GM12865 (cell line): Measurements from ENCODE around the gene MED16.

ENCODE experiments used
- DNase-seq: peaks from one replicate; pipeline ENCODE4 v3.0.0; 2010; ENCODE audit warnings: low read depth
- H3K4me3 ChIP-seq: 2 replicates; pipeline ENCODE4 v1.5.1; 2011; ENCODE audit warnings: mild to moderate bottlenecking, low read depth, low read length, control low read depth
- CTCF ChIP-seq: IDR thresholded peaks from 2 replicates; pipeline ENCODE4 v1.5.1; 2011; ENCODE audit warnings: low read length, control low read depth, low read depth, inconsistent platforms; ENCODE audit not compliant: insufficient read depth; ENCODE audit errors: missing control alignments

MED16 gene

DNA sequence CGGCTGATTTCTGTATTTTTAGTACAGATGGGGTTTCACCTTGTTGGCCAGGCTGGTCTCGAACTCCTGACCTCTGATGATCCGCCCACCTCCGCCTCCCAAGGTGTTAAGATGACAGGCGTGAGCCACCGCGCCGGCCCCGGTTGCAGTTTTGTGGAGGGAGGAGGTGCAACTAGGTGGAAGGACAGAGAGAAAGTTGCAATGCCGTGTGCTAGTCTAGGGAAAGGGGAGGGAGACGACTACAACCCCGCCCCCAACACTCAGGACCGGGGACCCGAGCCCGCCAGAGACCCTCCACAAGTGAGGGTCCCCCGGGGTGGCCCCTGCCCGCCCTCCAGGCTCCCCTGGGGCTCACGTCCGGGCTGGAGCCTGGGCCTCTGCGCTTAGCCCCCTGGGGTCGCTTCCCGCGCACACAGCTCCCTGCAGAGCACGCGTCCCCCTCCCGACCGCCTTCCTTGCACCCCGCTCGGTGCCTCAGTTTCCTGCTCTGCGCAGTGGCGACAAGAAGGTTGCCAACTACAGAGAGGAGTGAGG, 31.6 kb upstream of the MED16 start:
- H3K4me3 ChIP-seq: peak overlapping the region; percentile 87
- peak; percentile 88 for DNase-seq
- no peak for TF ChIP-seq CTCF

- H3K4me3 ChIP-seq: peak overlapping the region; percentile 53
- peak; percentile 74 for DNase-seq
- TF ChIP-seq CTCF: no peak
Measured at GRCh38 chr19:920051-920864, 27.3 kb upstream of the MED16 start.

GRCh38 chr19:919199-920050, 26.4 kb upstream of the MED16 start:
- no peak for TF ChIP-seq CTCF
- peak; percentile 46 for DNase-seq
- peak overlapping the region; percentile 53 for H3K4me3 ChIP-seq

DNA sequence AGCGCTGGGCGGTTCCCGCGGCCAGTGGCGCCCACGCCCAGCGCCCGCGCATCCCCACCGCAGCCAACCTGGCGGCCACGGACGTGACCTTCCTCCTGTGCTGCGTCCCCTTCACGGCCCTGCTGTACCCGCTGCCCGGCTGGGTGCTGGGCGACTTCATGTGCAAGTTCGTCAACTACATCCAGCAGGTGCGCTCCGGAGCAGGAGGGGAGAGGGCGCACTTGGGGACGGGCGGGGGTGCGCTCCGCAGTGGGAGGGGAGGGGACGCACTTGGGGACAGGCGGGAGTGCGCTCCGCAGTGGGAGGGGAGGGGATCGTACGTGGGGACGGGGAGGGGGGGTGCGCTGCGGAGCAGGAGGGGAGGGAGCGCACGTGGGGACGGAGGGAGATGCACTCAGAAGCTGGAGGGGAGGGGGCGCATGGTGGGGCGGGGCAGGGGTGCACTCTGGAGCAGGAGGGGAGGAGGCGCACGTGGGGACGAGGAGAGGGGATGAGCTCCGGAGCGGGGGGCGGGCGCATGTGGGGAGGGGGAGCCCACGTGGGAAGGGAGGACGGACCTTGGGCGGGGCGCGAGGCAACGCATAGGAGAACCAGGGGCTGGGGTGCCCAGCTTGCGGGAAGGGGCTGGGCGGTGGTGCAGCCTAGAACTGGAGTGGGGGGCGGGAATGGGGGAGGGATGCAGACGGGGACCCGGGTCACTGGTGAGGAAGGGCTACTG, 25.7 kb upstream of the MED16 start:
- no peak for TF ChIP-seq CTCF
- H3K4me3 ChIP-seq: peak overlapping the region; percentile 53
- no peak for DNase-seq

- no peak for TF ChIP-seq CTCF
- DNase-seq: no peak
- no peak overlapping the region for H3K4me3 ChIP-seq
Measured at GRCh38 chr19:918152-918437, 25.1 kb upstream of the MED16 start.

DNA sequence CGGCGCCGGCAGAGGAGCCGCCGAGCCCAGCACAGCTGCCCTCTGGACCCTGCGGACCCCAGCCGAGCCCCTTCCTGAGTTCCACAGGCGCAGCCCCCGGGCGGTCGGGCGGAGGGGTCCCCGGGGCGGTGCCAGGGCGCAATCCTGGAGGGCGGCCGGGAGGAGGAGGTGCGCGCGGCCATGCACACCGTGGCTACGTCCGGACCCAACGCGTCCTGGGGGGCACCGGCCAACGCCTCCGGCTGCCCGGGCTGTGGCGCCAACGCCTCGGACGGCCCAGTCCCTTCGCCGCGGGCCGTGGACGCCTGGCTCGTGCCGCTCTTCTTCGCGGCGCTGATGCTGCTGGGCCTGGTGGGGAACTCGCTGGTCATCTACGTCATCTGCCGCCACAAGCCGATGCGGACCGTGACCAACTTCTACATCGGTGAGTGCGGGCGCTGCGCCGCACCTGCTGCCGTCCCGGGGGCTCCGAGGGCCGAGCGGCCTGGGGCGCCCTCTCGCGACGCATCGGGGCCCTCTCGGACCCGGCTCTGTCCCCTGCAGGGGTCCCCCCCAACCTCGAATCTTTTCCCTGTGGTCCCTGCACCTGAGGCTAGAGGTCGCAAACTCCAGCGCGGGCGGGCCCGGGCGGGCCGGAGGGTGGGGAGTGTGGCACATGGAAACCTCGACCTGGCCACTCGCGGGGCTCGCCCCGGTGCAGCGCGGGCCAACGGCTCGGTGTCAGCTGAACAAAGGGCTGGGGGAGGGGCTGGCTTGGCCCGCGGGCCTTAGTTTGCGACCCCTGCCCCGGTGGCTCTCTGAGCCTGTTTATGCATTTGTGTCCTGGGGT, 24.6 kb upstream of the MED16 start, which contains the start of gene KISS1R:
TSS of gene KISS1R (plus strand) at position 11 of the 829 bp plus-strand sequence. CDS start at position 181, 170 bp downstream.
- TF ChIP-seq CTCF: peak; percentile 76
- peak; percentile 65 for DNase-seq
- no peak within 1 kb of the TSS; the same call in 1 of the 2 replicates for H3K4me3 ChIP-seq
